ENCODE measurements around the gene FGF7. TPM values are rescaled to one million over a fixed set of nuclear protein-coding genes. Genes with fewer than 3 reads are reported as not detected.
A peak's percentile ranks its signal among the peaks of the same experiment; 100 is the strongest.

The FGF7 gene
- total and polyA plus RNA-seq, 2 donors (not counting 3 experiments of a cell fraction or from before 2014, with no cell fraction given) = not detected

- ChIA-PET POLR2A (no interaction called here), CTCF (interaction anchor here (1.9 kb wide), 1 partner anchor 180 kb away, joined by 6 read pairs; no protein-coding TSS in a partner anchor)
- Histone ChIP-seq H3K9ac (replicated peaks; ENCODE audit: extremely low read depth, insufficient read depth, low read length) (no peak overlapping the region), H3K36me3 (ENCODE audit: control insufficient read depth in 2 of 2, extremely low read depth in 1 of 2, insufficient read depth in 2 of 2, low read length in 2 of 2) (no peaks in the 10 kb centered on the region), H3K79me2 (ENCODE audit: control insufficient read depth, insufficient read depth, low read length) (no peaks in the 10 kb centered on the region), H3K4me3 (replicated peaks in 1 of 3; ENCODE audit: insufficient read depth in 1 of 3, low read depth in 1 of 3, low read length in 3 of 3) (no peak overlapping the region), H4K20me1 (replicated peaks; ENCODE audit: control insufficient read depth, extremely low read depth, insufficient read depth, low read length) (no peaks in the 10 kb centered on the region), H3K4me1 (ENCODE audit: control insufficient read depth, extremely low read depth, insufficient read depth, low read length) (peaks cover 4% of the 10 kb centered on the region), H3K4me2 (ENCODE audit: insufficient read depth, low read length) (peak overlapping the region; percentile 31), H3K27me3 (ENCODE audit: control insufficient read depth in 2 of 2, insufficient read depth in 2 of 2, low read length in 2 of 2) (no peaks in the 10 kb centered on the region), H2AFZ (ENCODE audit: low read depth, low read length) (no peak overlapping the region), H3K9me1 (replicated peaks; ENCODE audit: control insufficient read depth, extremely low read depth, insufficient read depth, low read length) (no peaks in the 10 kb centered on the region), H3K9me3 (replicated peaks; ENCODE audit: control insufficient read depth, insufficient read depth, low read length) (no peaks in the 10 kb centered on the region), H3K27ac (ENCODE audit: insufficient read depth, low read depth, low read length) (no peak overlapping the region)
- intact Hi-C loops (cut with micrococcal nuclease) = no loop called here
- no TSS peak for BruUV-seq (replicated peaks)
- no peak for FAIRE-seq
- DNase-seq (ENCODE audit: low read depth, low spot score) = peak; percentile 35
- TF ChIP-seq MAX (IDR thresholded peaks at IDR 0.05; ENCODE audit: insufficient read depth, insufficient read length) (no peak), EZH2 (IDR thresholded peaks at IDR 0.05; ENCODE audit: borderline replicate concordance, low read depth, low read length, severe bottlenecking) (no peak), FOS (IDR thresholded peaks at IDR 0.05; ENCODE audit: borderline replicate concordance, insufficient read depth, low read length) (peak; percentile 70)
- dilution Hi-C loops (cut with MboI; ENCODE audit: extremely low pct_ligation_motif_present, low sequenced_read_pairs) = no loop called here
Observed at GRCh38 chr15:49415638-49416037, 7.4 kb upstream of the FGF7 start.

- Histone ChIP-seq H3K36me3 (ENCODE audit: control insufficient read depth in 2 of 2, extremely low read depth in 1 of 2, insufficient read depth in 2 of 2, low read length in 2 of 2) (no peaks in the 10 kb centered on the region), H3K9ac (replicated peaks; ENCODE audit: extremely low read depth, insufficient read depth, low read length) (no peak overlapping the region), H3K27ac (ENCODE audit: insufficient read depth, low read depth, low read length) (no peak overlapping the region), H3K4me3 (replicated peaks in 1 of 3; ENCODE audit: insufficient read depth in 1 of 3, low read depth in 1 of 3, low read length in 3 of 3) (no peak overlapping the region), H3K9me3 (replicated peaks; ENCODE audit: control insufficient read depth, insufficient read depth, low read length) (no peaks in the 10 kb centered on the region), H3K4me2 (ENCODE audit: insufficient read depth, low read length) (no peak overlapping the region), H3K79me2 (ENCODE audit: control insufficient read depth, insufficient read depth, low read length) (no peaks in the 10 kb centered on the region), H3K27me3 (ENCODE audit: control insufficient read depth in 2 of 2, insufficient read depth in 2 of 2, low read length in 2 of 2) (no peaks in the 10 kb centered on the region), H3K4me1 (ENCODE audit: control insufficient read depth, extremely low read depth, insufficient read depth, low read length) (peaks cover 6% of the 10 kb centered on the region), H3K9me1 (replicated peaks; ENCODE audit: control insufficient read depth, extremely low read depth, insufficient read depth, low read length) (no peaks in the 10 kb centered on the region), H2AFZ (ENCODE audit: low read depth, low read length) (no peak overlapping the region), H4K20me1 (replicated peaks; ENCODE audit: control insufficient read depth, extremely low read depth, insufficient read depth, low read length) (no peaks in the 10 kb centered on the region)
- CTCF ChIA-PET = interaction anchor here (2.1 to 5.3 kb wide), 3 partner anchors 182 to 726 kb away, joined by 5 to 138 read pairs (median 18); no protein-coding TSS in a partner anchor
- no peak for TF ChIP-seq GATA2 (IDR thresholded peaks at IDR 0.05; ENCODE audit: insufficient read depth, insufficient read length, low read depth, low read length)
- no peak for TF ChIP-seq CTCF (IDR thresholded peaks at IDR 0.05; ENCODE audit: extremely low read depth in 1 of 2, insufficient read depth in 1 of 2, low read depth in 1 of 2, low read length in 2 of 2)
- no peak for TF ChIP-seq EZH2 (IDR thresholded peaks at IDR 0.05; ENCODE audit: borderline replicate concordance, low read depth, low read length, severe bottlenecking)
- no peak for TF ChIP-seq MYC (IDR thresholded peaks at IDR 0.05; ENCODE audit: low read depth, low read length)
- TF ChIP-seq FOS (IDR thresholded peaks at IDR 0.05; ENCODE audit: borderline replicate concordance, insufficient read depth, low read length) = no peak
- TF ChIP-seq JUN (IDR thresholded peaks at IDR 0.05; ENCODE audit: borderline replicate concordance, insufficient read depth, insufficient read length, low read depth) = no peak
- TF ChIP-seq MAX (IDR thresholded peaks at IDR 0.05; ENCODE audit: insufficient read depth, insufficient read length) = no peak
- no peak for TF ChIP-seq POLR2AphosphoS5 (IDR thresholded peaks at IDR 0.05; ENCODE audit: insufficient read depth, low read depth, low read length)
- no peak for TF ChIP-seq POLR2A (IDR thresholded peaks at IDR 0.05; ENCODE audit: low read depth, low read length)
- intact Hi-C loops (cut with micrococcal nuclease) = no loop called here
- dilution Hi-C loops (cut with MboI; ENCODE audit: extremely low pct_ligation_motif_present, low sequenced_read_pairs) = no loop called here
- POLR2A ChIA-PET = interaction anchor here (1.0 kb wide), 1 partner anchor 541 kb away, joined by 3 read pairs; the partner anchor contains the start of gene EID1
- no TSS peak for BruUV-seq (replicated peaks)
- FAIRE-seq (no peak), DNase-seq (ENCODE audit: low read depth, low spot score) (no peak)
Observed at GRCh38 chr15:49418811-49419210, 4.2 kb upstream of the FGF7 start.
